GM18873 (cell line): ENCODE data around the gene WIPF1.
A peak's percentile ranks its signal among the peaks of the same experiment; 100 is the strongest.

ENCODE experiments used
- ATAC-seq: cut with Tn5 transposase; IDR thresholded peaks from one replicate; pipeline ENCODE4 v1.9.1; 2021; ENCODE audit warnings: mild to moderate bottlenecking, moderate library complexity, moderate number of reproducible peaks; ENCODE audit not compliant: unreplicated experiment, low FRiP score

The WIPF1 gene, protein sequence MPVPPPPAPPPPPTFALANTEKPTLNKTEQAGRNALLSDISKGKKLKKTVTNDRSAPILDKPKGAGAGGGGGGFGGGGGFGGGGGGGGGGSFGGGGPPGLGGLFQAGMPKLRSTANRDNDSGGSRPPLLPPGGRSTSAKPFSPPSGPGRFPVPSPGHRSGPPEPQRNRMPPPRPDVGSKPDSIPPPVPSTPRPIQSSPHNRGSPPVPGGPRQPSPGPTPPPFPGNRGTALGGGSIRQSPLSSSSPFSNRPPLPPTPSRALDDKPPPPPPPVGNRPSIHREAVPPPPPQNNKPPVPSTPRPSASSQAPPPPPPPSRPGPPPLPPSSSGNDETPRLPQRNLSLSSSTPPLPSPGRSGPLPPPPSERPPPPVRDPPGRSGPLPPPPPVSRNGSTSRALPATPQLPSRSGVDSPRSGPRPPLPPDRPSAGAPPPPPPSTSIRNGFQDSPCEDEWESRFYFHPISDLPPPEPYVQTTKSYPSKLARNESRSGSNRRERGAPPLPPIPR

GRCh38 chr2:174597345-174598047, at the start of gene WIPF1:
Gene WIPF1, minus strand, starts transcription at chr2:174597804. Its CDS starts 12,231 bp downstream, at chr2:174585573.
- ATAC-seq, result peak; percentile 47

- ATAC-seq, result no peak
Observed at GRCh38 chr2:174645296-174645695, 47.7 kb upstream of the WIPF1 start.

GRCh38 chr2:174644406-174644805, 46.8 kb upstream of the WIPF1 start:
- no peak for ATAC-seq

DNA sequence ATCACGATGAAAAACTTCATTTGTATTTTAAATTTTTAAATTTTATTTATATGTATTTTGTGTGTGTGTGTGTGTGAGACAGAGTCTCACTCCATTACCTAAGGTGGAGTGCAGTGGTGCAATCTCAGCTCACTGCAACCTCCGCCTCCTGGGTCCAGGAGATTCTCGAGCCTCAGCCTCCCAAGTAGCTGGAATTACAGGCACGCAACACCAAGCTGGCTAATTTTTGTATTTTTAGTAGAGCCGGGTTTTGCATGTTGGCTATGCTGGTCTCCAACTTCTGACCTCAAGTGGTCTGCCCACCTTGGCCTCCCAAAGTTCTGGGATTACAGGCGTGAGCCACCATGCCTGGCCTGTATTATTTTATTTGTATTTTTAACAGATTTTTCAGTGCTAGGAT, 45.8 kb upstream of the WIPF1 start:
- no peak for ATAC-seq

DNA sequence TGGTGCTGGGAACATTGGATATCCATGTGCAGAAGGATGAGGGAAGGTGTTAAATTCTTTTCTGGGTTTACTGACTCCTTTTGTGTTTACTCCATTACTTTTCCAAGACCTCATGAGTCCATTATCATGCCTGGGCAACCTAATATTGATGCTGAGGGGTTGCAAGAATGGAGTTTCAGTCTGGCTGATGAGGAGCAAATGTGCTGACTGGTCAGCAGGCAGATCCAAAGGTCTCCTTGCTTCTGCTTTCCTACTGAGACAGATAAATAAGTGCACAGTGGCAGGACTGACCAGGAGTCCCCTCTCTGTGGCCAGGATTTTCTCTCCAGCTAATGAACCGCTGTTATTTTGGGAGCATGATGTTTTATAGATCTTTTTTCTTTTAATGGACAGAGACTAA, 43.6 kb upstream of the WIPF1 start:
- no peak for ATAC-seq

DNA sequence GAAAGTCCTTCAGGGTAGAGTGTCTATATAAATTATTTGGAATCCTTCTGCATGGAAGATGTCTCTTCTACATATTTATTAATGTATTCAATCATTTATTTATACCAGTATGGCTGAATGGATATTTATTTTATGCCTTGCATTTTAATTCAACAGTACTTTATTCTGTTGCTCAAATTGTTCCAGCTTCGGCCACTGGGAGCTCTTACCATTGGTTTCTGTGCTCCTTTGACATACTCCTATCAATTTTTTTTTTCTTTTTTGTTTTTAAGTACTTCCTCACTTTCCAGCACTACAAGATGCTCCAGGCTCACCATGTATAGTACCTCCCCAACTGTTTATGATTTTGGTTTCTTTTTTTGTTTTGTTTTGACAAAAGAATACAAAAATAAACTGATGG, 39.4 kb upstream of the WIPF1 start:
- ATAC-seq, result no peak

DNA sequence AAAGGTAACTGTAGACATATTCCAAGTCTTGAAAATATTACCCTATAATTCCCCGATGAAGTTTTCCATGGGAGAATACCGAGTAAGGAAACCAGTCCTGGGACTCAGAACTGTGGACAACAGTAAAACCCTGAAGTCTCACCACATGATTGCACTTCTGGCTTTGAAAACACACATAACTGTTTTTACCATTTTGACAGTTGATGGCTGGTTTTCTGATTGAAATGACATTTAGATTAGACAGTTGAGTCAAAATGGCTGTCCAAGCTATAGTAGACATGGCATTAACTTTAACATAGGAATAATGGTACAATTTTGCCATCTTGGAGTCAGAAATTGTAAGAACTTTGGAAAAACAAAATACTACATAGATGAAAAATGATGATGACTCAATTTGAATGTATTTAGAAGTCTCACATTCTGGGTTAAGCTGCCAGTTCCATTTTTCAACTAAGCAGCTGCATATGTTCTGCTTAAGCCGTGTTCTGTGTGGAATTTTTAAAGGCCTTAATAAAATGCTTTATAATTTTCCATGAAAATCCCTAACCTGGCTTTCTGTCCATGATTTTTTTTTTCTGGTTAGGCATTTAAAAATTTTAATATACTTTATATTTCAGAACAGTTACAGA, 38.3 kb upstream of the WIPF1 start:
- no peak for ATAC-seq

DNA sequence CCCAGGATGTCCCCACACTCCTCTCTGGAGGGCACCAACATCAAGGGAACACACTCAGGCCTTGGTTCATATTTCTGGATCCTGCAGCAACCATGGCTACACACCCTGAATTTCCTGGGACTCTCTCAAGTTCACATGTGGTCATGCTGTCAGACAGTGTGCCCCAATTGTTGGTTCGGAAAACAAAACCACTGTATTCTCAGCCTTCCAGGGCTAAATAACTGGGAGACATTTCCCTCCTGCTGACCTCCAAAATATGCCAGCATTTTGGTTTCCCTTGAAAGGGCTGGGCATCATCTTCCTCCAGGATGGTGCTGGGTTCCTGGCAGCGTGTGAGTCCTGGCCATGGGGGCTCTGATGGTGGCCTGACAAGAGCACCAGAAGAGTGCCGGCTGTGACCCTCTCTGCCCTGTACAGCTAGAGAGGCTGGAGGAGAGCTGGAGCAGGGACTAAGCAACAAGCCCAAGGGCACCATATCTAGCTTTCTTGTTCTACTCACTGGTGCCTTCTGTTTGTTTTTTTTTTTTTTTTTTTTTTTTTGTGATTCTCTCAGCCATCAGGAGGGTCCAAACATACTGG, 37.5 kb upstream of the WIPF1 start:
- ATAC-seq, result no peak

DNA sequence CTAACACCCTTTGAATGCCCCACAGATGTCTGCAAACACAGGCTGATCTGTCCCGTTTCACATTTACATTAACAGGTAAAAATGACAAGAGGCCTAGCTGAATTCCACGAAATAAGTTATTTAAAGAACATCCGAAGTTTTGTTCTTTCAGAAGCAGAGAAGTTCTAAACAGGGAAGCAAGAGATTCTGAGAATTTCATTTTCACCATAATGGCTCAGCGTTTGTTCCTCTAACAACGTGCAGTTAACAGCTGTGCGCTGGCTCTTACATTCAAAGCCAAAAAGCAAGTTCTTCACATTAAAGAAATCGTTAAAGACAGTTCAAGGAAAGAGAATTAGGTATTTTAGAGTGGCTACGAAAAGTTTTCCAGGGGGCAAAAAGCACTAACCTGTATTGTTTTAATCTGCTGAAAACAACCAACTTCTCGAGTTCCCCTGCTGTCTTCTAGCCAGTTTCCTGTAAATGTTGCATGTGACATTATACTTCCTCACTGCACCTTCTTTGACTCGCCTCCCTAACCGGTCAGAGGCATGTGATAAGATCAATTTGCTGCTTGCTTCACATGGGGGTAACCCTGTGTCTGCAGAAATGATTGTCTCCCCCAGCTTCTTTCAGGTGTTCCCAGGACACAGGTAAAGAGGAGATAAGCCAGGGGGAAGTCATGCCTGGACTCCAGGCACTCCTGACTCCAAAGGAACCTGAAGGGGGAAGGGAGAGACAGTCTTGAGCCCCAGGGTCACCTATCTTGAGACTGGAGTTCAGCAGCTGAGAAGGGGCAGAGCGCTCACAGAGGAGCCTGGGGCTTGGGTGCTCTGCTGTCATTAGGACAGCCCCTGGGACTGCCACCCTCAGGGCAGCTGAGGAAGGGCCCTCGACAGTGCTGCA, 36.8 kb upstream of the WIPF1 start:
- ATAC-seq, result peak; percentile 70

DNA sequence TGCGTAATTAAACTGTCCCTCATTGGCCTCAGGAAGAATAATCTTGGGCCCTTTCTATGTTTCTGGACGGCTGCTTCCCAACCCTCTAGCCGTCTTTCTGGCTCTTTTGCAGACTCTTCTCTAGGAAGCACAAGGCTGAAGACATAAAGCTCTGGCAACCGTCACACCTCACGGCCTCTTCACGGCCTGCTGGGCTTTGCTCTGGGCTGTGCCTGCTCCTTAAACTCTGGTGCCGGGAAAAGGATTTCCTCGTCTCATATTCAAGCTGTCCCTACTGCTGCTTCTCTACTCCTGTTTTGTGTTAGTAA, 36.0 kb upstream of the WIPF1 start:
- no peak for ATAC-seq

- ATAC-seq, result no peak
Observed at GRCh38 chr2:174632841-174633622, 35.4 kb upstream of the WIPF1 start.

- no peak for ATAC-seq
Observed at GRCh38 chr2:174631009-174631981, 33.7 kb upstream of the WIPF1 start.

DNA sequence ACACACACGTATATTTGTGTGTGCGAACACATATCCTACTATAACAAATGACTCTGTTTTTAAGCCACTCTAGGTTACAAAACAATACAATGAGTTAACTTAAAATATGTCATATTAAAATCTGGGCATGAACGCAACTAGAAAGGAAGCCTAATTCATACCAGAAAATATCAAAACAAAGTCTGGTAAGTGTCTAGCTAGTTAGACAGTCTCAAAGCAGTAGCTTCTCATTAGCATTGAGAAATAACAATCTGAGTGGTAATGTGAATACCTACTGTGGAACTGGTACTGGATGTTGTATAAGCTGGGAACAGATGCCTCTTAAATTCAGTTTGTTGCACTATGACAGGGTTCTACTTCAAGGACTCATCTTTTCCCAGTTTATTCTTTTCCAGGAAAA, 32.5 kb upstream of the WIPF1 start:
- no peak for ATAC-seq

- ATAC-seq, result no peak
Observed at GRCh38 chr2:174629506-174629905, 31.9 kb upstream of the WIPF1 start.

DNA sequence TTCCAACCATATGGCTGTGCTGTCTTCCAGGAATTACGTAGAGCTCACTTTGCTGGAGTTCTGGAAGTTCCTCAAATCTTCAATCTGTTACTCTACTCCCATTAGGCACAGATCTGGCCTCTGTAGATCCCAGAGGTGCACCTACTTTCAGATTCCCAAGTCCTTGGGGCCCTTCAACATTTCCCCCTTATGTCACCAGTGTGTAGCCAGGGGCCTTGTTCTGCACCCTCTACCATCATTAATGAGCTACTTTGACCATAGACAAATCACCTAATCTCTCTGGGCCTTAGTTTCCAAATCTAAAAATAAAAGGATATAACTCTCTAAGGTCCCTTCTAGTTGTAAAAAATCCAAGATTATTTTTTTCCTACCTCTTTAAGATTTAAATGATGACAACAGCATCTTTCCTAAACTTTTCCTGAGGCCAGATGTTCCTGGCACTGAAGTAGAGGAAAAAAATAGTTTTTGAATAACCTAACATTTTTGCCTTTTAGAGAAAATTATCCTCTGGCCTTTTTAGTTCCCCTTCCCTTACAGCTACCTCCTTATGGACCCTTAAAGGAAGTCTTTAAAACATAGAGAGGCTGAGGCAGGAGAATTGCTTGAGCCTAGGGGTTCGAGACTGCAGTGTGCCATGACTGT, 31.0 kb upstream of the WIPF1 start:
- no peak for ATAC-seq

DNA sequence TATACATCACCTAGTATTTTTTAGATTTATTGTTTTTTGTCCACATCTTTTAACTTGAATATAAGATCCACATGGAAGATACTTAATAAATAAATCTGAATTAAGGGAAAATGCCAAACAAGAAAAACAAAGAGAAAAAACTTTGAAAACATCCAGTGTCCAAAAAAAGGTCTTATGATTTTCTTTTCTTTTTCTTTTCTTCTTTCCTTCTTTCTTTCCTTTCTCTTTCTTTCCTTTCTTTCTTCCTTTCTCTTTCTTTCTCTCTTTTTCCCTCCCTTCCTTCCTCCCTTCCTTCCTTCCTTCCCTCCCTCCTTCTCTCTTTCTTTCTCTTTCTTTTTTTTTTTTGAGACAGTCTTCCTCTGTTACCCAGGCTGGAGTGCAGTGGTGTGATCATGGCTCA, 29.6 kb upstream of the WIPF1 start:
- ATAC-seq, result no peak

DNA sequence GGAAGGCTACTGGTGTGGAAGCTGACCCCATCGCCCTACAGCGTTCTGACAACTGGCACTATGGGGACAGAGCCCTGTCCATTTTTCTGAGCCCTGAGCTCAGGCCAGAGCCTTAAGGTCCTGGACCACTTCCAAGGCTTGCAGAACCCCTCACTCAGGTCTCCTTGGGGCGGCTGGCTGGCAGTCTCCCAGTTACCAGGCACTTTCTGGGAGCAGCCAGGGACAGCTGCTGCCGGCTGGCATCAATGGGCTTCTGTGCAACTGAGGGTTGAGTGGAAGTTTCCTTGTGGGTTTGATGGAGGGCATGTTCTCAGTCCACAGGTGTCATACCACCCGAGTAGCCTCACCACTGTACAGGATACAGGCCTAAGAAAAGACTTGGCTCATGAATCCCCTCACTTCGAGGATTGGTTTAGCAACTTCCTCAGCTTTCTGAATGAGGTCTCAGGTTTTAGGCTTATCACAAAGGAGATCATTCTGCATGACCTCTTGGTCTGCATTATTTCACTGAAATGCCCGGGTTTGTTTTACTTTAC, 27.4 kb upstream of the WIPF1 start:
- no peak for ATAC-seq
